ENCODE data around the gene TSTD2. TPM values are rescaled to one million over a fixed set of nuclear protein-coding genes. Genes with fewer than 3 reads are reported as not detected.

TSTD2 gene
- polyA plus RNA-seq, 3 donors = 1.2 to 11.4 (median 2.4) TPM

DNA sequence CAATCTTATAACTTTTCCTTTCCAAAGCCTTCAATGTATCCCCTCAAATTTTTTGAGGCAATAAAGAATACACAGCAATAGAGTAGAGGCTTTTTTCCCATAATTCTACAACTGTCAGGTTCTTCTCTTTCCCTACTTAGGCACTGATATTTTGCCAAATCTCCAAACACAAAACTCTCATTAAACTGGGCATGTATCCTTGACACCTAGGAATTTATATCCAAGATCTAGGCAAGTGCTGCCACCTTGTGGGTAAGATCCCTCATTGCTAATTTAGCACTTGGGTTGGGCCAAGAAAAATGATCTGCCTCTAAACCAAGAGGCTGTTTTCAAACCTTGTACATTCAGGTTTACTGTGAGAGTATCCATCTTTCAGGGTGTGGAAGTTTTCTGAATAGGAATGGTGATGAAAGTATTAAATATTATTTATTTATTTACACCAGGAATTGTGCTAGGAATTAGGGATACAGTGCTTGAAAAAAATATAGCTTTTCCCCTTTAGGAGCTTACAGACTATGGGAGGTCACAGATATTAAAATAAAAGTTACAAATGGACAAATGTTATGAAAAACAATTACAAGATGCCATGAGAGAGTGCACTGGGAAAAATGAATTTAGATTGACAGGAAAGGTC, 17.6 kb downstream of the TSTD2 start:
- H3K9me3 Mint-ChIP-seq = peaks cover 0 to 4% (median 0%) of the 10 kb centered on the region in 7 donors
- Histone ChIP-seq H3K4me2 (replicated peaks; ENCODE audit: extremely low read depth, low read length, poor library complexity, severe bottlenecking) (no peak overlapping the region), H3K36me3 (replicated peaks in 1 of 2; ENCODE audit: control insufficient read depth in 1 of 2, insufficient read depth in 2 of 2, low read length in 2 of 2) (peaks cover 23 to 58% of the 10 kb centered on the region in 2 donors), H3K4me1 (ENCODE audit: control insufficient read depth in 1 of 2, insufficient read depth in 2 of 2, low read length in 2 of 2) (no peaks in the 10 kb centered on the region), H3K9me3 (replicated peaks in 1 of 2; ENCODE audit: control insufficient read depth in 1 of 2, insufficient read depth in 1 of 2, low read length in 2 of 2) (no peaks in the 10 kb centered on the region), H3K27me3 (ENCODE audit: control insufficient read depth in 2 of 2, insufficient read depth in 2 of 2, low read length in 2 of 2) (no peaks in the 10 kb centered on the region), H3K79me2 (ENCODE audit: insufficient read depth, low read length) (no peaks in the 10 kb centered on the region), H4K20me1 (ENCODE audit: insufficient read depth, low read length) (no peaks in the 10 kb centered on the region), H3K27ac (ENCODE audit: low read depth in 1 of 2, low read length in 2 of 2) (no peak overlapping the region), H3K4me3 (replicated peaks in 1 of 3; ENCODE audit: low read depth in 2 of 3, low read length in 3 of 3) (no peak overlapping the region), H3K9ac (ENCODE audit: insufficient read depth, low read length, poor library complexity, severe bottlenecking) (no peak overlapping the region), H2AFZ (ENCODE audit: insufficient read depth, low read depth, low read length, poor library complexity, severe bottlenecking) (no peak overlapping the region)
- intact Hi-C loops (cut with micrococcal nuclease) = loop anchor here (1.0 to 10.0 kb wide), 6 partner anchors 148 to 761 kb away; partner anchors contain the start of gene ZNF782 (in 1 of the 2)
- TF ChIP-seq, protein P1, sequence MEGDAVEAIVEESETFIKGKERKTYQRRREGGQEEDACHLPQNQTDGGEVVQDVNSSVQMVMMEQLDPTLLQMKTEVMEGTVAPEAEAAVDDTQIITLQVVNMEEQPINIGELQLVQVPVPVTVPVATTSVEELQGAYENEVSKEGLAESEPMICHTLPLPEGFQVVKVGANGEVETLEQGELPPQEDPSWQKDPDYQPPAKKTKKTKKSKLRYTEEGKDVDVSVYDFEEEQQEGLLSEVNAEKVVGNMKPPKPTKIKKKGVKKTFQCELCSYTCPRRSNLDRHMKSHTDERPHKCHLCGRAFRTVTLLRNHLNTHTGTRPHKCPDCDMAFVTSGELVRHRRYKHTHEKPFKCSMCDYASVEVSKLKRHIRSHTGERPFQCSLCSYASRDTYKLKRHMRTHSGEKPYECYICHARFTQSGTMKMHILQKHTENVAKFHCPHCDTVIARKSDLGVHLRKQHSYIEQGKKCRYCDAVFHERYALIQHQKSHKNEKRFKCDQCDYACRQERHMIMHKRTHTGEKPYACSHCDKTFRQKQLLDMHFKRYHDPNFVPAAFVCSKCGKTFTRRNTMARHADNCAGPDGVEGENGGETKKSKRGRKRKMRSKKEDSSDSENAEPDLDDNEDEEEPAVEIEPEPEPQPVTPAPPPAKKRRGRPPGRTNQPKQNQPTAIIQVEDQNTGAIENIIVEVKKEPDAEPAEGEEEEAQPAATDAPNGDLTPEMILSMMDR (IDR thresholded peaks at IDR 0.05) = peak; percentile 83
- H3K27ac Mint-ChIP-seq = no peak overlapping the region
- H3K27me3 Mint-ChIP-seq (ENCODE audit: low read depth in 3 of 3) = peaks cover 0 to 2% (median 0%) of the 10 kb centered on the region in 3 donors
- no peak overlapping the region for H3K4me3 Mint-ChIP-seq
- DNase-seq = peak; percentile 39 to 63 (median 58)
- peaks cover 3% of the 10 kb centered on the region for H3K4me1 Mint-ChIP-seq
- H3K36me3 Mint-ChIP-seq = peaks cover 36 to 45% of the 10 kb centered on the region in 2 donors

DNA sequence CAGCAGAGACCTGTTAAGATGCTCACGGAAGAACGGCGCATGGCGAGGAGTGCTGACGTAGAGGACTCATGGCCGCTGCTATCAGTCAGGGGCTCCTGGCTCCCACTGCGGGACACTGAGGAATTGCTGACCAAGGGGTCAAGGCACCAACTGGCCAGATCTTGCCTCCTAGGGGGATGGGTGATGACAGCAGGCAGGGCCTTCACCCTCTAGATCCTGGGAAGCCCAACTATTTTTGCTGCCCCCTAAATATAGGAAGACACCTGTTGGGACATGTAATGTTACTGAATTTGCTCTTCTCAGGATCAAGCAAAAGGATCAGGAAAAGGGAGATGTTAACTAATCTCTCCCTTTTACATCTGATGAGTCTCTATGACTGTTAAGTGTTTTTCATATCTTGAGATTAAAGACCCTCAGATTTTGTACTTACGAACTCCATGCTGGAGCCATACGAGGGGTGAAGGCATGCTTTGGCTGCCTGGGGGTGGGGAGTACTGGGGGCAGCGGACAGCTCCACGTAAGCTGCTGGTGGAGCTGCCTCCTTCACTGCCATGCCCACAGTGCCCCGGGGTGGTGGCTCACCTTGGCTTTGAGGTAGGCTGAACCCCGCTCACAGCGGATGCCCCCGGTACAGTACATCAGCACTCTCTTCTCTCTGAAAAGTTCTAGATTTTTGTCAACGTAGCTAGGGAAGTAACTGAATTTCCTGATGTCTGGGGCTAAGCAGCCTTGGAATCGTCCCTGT, 28.1 kb downstream of the TSTD2 start:
- Histone ChIP-seq H2AFZ (ENCODE audit: insufficient read depth, low read depth, low read length, poor library complexity, severe bottlenecking) (no peak overlapping the region), H3K4me1 (ENCODE audit: control insufficient read depth in 1 of 2, insufficient read depth in 2 of 2, low read length in 2 of 2) (no peaks in the 10 kb centered on the region), H3K79me2 (ENCODE audit: insufficient read depth, low read length) (no peaks in the 10 kb centered on the region), H3K27ac (ENCODE audit: low read depth in 1 of 2, low read length in 2 of 2) (no peak overlapping the region), H3K4me2 (replicated peaks; ENCODE audit: extremely low read depth, low read length, poor library complexity, severe bottlenecking) (no peak overlapping the region), H3K27me3 (ENCODE audit: control insufficient read depth in 2 of 2, insufficient read depth in 2 of 2, low read length in 2 of 2) (no peaks in the 10 kb centered on the region), H4K20me1 (ENCODE audit: insufficient read depth, low read length) (no peaks in the 10 kb centered on the region), H3K9ac (ENCODE audit: insufficient read depth, low read length, poor library complexity, severe bottlenecking) (no peak overlapping the region), H3K9me3 (replicated peaks in 1 of 2; ENCODE audit: control insufficient read depth in 1 of 2, insufficient read depth in 1 of 2, low read length in 2 of 2) (no peaks in the 10 kb centered on the region), H3K36me3 (replicated peaks in 1 of 2; ENCODE audit: control insufficient read depth in 1 of 2, insufficient read depth in 2 of 2, low read length in 2 of 2) (peaks cover 50 to 88% of the 10 kb centered on the region in 2 donors), H3K4me3 (replicated peaks in 1 of 3; ENCODE audit: low read depth in 2 of 3, low read length in 3 of 3) (no peak overlapping the region)
- DNase-seq = no peak
- Mint-ChIP-seq H3K4me3 (no peak overlapping the region), H3K4me1 (no peaks in the 10 kb centered on the region), H3K9me3 (no peaks in the 10 kb centered on the region), H3K27ac (no peak overlapping the region), H3K36me3 (peaks cover 68 to 80% of the 10 kb centered on the region in 2 donors), H3K27me3 (ENCODE audit: low read depth in 3 of 3) (no peaks in the 10 kb centered on the region)
- intact Hi-C loops (cut with micrococcal nuclease) = no loop called here
- WGBS (ENCODE audit: insufficient coverage) = 96% methylated on average over 11 of the region's 17 CpGs
- TF ChIP-seq, protein P1 (IDR thresholded peaks at IDR 0.05) = no peak
